GM12891 (cell line): ENCODE results near the gene TSPAN18.

Source experiments
- POLR2A ChIP-seq: IDR thresholded peaks from 2 replicates; pipeline ENCODE4 v1.6.1; 2011; ENCODE audit warnings: low read depth, low read length, control low read depth
- SPI1 ChIP-seq: IDR thresholded peaks from 2 replicates; pipeline ENCODE4 v1.6.1; 2011; ENCODE audit warnings: low read depth, low read length, control low read depth
- TAF1 ChIP-seq: IDR thresholded peaks from 2 replicates; pipeline ENCODE4 v1.6.1; 2011; ENCODE audit warnings: low read depth, low read length, control low read depth

DNA sequence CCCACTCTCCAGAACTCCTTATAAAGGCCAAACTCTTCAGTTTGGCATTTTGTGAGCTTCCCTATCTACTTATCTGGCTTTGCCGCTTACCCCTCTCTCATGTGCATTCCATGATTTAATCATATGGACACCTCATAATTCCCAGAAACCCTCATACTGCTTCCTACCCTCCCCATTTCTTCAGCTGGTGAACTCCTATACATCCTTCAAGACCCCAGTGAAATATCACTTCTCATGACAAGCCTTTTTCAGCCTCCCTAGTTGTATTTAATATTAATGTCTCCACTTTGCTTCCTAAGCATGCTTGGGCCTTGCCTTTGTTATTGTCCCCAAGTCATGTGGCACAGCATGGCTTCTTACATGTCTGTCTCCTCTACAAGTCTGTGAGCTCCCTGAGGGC lies 13.7 kb upstream of the TSPAN18 start:
- TF ChIP-seq POLR2A (no peak), TAF1 (no peak), SPI1 (no peak)
